Liver (tissue), 9 donors: Measurements from ENCODE around the gene ZP4. TPM values are rescaled to one million over a fixed set of nuclear protein-coding genes. Genes with fewer than 3 reads are reported as not detected.

ENCODE experiments used
- DNase-seq: peaks from one replicate; pipeline ENCODE4 v3.0.0-alpha.2; 2017; ENCODE audit warnings: low spot score
- H3K27ac ChIP-seq, 2 donors: one replicate each; pipeline ENCODE4 v1.7.0; 2013; ENCODE audit warnings: inconsistent platforms in 2 of 2, low read length in 2 of 2, control low read depth in 1 of 2, low read depth in 1 of 2, mild to moderate bottlenecking in 1 of 2
- H3K27me3 ChIP-seq, 4 donors: one replicate each; pipeline versions ENCODE4 v1.6.1 to v1.7.0; 2013; ENCODE audit warnings: low read length in 3 of 4, inconsistent platforms in 1 of 4, mild to moderate bottlenecking in 1 of 4, moderate library complexity in 1 of 4; ENCODE audit not compliant: control insufficient read depth in 4 of 4, insufficient read depth in 4 of 4
- H3K36me3 ChIP-seq, 4 donors: one replicate each; pipeline versions ENCODE4 v1.6.1 to v1.7.0; 2013; ENCODE audit warnings: low read length in 3 of 4, mild to moderate bottlenecking in 3 of 4, low read depth in 1 of 4, moderate library complexity in 1 of 4; ENCODE audit not compliant: control insufficient read depth in 4 of 4, insufficient read depth in 3 of 4
- H3K4me1 ChIP-seq, 4 donors: one replicate each; pipeline versions ENCODE4 v1.6.1 to v1.7.0; 2013; ENCODE audit warnings: low read length in 3 of 4, mild to moderate bottlenecking in 3 of 4, moderate library complexity in 1 of 4; ENCODE audit not compliant: control insufficient read depth in 4 of 4, insufficient read depth in 4 of 4
- H3K4me3 ChIP-seq, 3 donors: one replicate each; pipeline versions ENCODE4 v1.6.1 to v1.7.0; 2013; ENCODE audit warnings: low read length in 3 of 3, control low read depth in 1 of 3, low read depth in 1 of 3, mild to moderate bottlenecking in 1 of 3
- H3K9ac ChIP-seq, 2 donors: one replicate each; pipeline ENCODE4 v1.7.0; 2013; ENCODE audit warnings: low read length in 2 of 2, mild to moderate bottlenecking in 2 of 2, moderate library complexity in 2 of 2, control low read depth in 1 of 2, low read depth in 1 of 2
- H3K9me3 ChIP-seq, 4 donors: one replicate each; pipeline versions ENCODE4 v1.6.1 to v1.7.0; 2013; ENCODE audit warnings: low read length in 3 of 4; ENCODE audit not compliant: control insufficient read depth in 4 of 4
- EGR1 ChIP-seq, 2 donors: IDR thresholded peaks; 2 replicates each; pipeline ENCODE4 v1.6.1; 2016 to 2018; ENCODE audit warnings: antibody characterized with exemption in 2 of 2, low read depth in 2 of 2
- FOXA1 ChIP-seq: IDR thresholded peaks from 2 replicates; pipeline ENCODE4 v1.6.1; 2016; ENCODE audit warnings: antibody characterized with exemption
- GABPA ChIP-seq, 2 donors: IDR thresholded peaks in 1 of 2; conservative IDR thresholded peaks in 1 of 2; 2 replicates each; pipeline ENCODE4 v1.6.1; 2016; ENCODE audit warnings: antibody characterized with exemption in 2 of 2, mild to moderate bottlenecking in 1 of 2, moderate library complexity in 1 of 2
- HNF4A ChIP-seq, 2 donors: conservative IDR thresholded peaks; 2 replicates each; pipeline ENCODE4 v1.6.1; 2016; ENCODE audit warnings: antibody characterized with exemption in 2 of 2, mild to moderate bottlenecking in 2 of 2
- HNF4G ChIP-seq: IDR thresholded peaks from 2 replicates; pipeline ENCODE4 v1.6.1; 2016; ENCODE audit warnings: antibody characterized with exemption
- JUND ChIP-seq, 2 donors: IDR thresholded peaks; 2 replicates each; pipeline ENCODE4 v1.6.1; 2016; ENCODE audit warnings: antibody characterized with exemption in 2 of 2
- SP1 ChIP-seq: IDR thresholded peaks from 2 replicates; pipeline ENCODE4 v1.6.1; 2018; ENCODE audit warnings: antibody characterized with exemption, mild to moderate bottlenecking
- YY1 ChIP-seq: IDR thresholded peaks from 2 replicates; pipeline ENCODE4 v1.6.1; 2016; ENCODE audit warnings: antibody characterized with exemption, mild to moderate bottlenecking
- WGBS: extraction: QIAGEN DNeasy Blood & Tissue Kit; methylation state at CpG from one replicate; pipeline ENCODE4 v1.1.7; 2013; 5-methylcytosine and 5-hydroxymethylcytosine counted together
- polyA plus RNA-seq, 2 donors: library from polyadenylated mRNA; stranded (reverse) in 1 of 2; unstranded in 1 of 2; fragments of 200-250 nt in 1 of 2; fragments of >200 nt in 1 of 2; fragmentation: Nextera tagmentation in 1 of 2; extraction: Ambion mirVana in 1 of 2; gene quantifications; one replicate each; pipeline versions ENCODE4 v1.2.1 to v1.2.3, GENCODE V29; 2013 to 2015
- total RNA-seq, 2 donors: library from RNA; depleted of rRNA; stranded (reverse); fragments of >200 nt; gene quantifications; one replicate each; pipeline ENCODE4 v1.2.3, GENCODE V29; 2014
- TF ChIP-seq, protein P1 (sequence below): fragments of 150-350 bp; IDR thresholded peaks from 2 replicates; pipeline ENCODE4 v1.5.1; 2017; ENCODE audit warnings: improper control_type of control experiment, low read depth, low read length; ENCODE audit not compliant: missing input control
- TF ChIP-seq, protein P2 (sequence below): IDR thresholded peaks from 2 replicates; pipeline ENCODE4 v1.6.1; 2016; ENCODE audit warnings: antibody characterized with exemption, mild to moderate bottlenecking
- TF ChIP-seq, protein P3 (sequence below): IDR thresholded peaks from 2 replicates; pipeline ENCODE4 v1.6.1; 2016; ENCODE audit warnings: antibody characterized with exemption
- TF ChIP-seq, protein P4 (sequence below): IDR thresholded peaks from 2 replicates; pipeline ENCODE4 v1.6.1; 2016; ENCODE audit warnings: antibody characterized with exemption
- donor health status: healthy.
- donor health status: healthy.
- donor health status: healthy.
- donor health status: healthy.
- donor health status: healthy.

The ZP4 gene
- total and polyA plus RNA-seq, 4 donors = not detected

DNA sequence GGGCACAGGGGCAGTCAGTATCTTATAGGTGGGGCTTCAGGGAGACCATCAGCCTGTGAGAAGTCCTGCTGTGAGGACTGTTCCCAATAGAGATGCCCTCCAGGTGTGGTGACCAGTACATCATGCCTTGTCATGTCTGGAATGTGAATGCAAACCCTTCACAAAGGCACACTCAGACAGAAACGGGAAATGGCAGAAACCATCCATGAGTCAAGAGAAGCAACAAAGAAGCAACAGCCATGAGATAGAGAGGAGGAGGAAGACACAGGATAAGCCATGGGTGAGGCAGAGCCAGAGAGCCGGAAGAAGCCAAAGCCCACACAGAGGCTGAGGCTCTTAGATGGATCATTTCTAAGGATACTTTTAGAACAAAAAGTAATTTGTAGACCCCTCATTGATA lies 20.1 kb upstream of the ZP4 start (continued):
- TF ChIP-seq, protein P1, sequence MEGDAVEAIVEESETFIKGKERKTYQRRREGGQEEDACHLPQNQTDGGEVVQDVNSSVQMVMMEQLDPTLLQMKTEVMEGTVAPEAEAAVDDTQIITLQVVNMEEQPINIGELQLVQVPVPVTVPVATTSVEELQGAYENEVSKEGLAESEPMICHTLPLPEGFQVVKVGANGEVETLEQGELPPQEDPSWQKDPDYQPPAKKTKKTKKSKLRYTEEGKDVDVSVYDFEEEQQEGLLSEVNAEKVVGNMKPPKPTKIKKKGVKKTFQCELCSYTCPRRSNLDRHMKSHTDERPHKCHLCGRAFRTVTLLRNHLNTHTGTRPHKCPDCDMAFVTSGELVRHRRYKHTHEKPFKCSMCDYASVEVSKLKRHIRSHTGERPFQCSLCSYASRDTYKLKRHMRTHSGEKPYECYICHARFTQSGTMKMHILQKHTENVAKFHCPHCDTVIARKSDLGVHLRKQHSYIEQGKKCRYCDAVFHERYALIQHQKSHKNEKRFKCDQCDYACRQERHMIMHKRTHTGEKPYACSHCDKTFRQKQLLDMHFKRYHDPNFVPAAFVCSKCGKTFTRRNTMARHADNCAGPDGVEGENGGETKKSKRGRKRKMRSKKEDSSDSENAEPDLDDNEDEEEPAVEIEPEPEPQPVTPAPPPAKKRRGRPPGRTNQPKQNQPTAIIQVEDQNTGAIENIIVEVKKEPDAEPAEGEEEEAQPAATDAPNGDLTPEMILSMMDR = no peak
- TF ChIP-seq HNF4A (conservative IDR thresholded peaks at IDR 0.05) (no peak), HNF4G (no peak)

DNA sequence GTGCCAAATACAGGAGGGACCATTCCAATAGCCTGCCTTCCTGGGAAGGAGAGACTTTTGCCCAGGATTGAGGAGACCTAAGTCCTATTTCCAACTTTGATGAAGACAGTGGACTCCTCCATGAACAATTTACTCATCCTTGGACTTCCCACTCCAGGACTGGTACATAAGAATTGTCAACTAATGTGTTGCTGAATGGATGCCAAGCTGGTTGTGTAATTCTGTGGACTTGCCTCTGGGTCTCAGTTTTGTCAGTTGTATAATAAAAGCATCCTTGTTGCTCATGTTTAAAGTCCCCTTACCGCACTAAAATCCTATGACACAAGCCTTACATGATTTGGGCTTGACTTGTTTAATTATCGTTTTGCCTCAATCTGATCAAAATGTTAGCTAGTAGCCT lies 13.2 kb upstream of the ZP4 start:
- H3K9ac ChIP-seq = no peak overlapping the region
- no peaks in the 10 kb centered on the region for H3K36me3 ChIP-seq
- DNase-seq = no peak
- TF ChIP-seq JUND (IDR thresholded peaks at IDR 0.05) (no peak), YY1 (no peak), GABPA (IDR thresholded peaks at IDR 0.05 in 1 of 2, conservative IDR thresholded peaks at IDR 0.05 in 1 of 2) (no peak), SP1 (no peak), FOXA1 (no peak), EGR1 (IDR thresholded peaks at IDR 0.05; ENCODE audit: low read depth in 2 of 2) (no peak)
- TF ChIP-seq, protein P1 = no peak
- TF ChIP-seq, protein P2, sequence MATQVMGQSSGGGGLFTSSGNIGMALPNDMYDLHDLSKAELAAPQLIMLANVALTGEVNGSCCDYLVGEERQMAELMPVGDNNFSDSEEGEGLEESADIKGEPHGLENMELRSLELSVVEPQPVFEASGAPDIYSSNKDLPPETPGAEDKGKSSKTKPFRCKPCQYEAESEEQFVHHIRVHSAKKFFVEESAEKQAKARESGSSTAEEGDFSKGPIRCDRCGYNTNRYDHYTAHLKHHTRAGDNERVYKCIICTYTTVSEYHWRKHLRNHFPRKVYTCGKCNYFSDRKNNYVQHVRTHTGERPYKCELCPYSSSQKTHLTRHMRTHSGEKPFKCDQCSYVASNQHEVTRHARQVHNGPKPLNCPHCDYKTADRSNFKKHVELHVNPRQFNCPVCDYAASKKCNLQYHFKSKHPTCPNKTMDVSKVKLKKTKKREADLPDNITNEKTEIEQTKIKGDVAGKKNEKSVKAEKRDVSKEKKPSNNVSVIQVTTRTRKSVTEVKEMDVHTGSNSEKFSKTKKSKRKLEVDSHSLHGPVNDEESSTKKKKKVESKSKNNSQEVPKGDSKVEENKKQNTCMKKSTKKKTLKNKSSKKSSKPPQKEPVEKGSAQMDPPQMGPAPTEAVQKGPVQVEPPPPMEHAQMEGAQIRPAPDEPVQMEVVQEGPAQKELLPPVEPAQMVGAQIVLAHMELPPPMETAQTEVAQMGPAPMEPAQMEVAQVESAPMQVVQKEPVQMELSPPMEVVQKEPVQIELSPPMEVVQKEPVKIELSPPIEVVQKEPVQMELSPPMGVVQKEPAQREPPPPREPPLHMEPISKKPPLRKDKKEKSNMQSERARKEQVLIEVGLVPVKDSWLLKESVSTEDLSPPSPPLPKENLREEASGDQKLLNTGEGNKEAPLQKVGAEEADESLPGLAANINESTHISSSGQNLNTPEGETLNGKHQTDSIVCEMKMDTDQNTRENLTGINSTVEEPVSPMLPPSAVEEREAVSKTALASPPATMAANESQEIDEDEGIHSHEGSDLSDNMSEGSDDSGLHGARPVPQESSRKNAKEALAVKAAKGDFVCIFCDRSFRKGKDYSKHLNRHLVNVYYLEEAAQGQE = no peak
- TF ChIP-seq, protein P3, sequence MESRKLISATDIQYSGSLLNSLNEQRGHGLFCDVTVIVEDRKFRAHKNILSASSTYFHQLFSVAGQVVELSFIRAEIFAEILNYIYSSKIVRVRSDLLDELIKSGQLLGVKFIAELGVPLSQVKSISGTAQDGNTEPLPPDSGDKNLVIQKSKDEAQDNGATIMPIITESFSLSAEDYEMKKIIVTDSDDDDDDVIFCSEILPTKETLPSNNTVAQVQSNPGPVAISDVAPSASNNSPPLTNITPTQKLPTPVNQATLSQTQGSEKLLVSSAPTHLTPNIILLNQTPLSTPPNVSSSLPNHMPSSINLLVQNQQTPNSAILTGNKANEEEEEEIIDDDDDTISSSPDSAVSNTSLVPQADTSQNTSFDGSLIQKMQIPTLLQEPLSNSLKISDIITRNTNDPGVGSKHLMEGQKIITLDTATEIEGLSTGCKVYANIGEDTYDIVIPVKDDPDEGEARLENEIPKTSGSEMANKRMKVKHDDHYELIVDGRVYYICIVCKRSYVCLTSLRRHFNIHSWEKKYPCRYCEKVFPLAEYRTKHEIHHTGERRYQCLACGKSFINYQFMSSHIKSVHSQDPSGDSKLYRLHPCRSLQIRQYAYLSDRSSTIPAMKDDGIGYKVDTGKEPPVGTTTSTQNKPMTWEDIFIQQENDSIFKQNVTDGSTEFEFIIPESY = no peak
- TF ChIP-seq, protein P4, sequence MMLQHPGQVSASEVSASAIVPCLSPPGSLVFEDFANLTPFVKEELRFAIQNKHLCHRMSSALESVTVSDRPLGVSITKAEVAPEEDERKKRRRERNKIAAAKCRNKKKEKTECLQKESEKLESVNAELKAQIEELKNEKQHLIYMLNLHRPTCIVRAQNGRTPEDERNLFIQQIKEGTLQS = no peak
- no peak overlapping the region for H3K27ac ChIP-seq
- 93% methylated on average over 2 of the region's 2 CpGs for WGBS
- H3K4me1 ChIP-seq = no peaks in the 10 kb centered on the region
- H3K4me3 ChIP-seq = no peak overlapping the region
- no peaks in the 10 kb centered on the region for H3K27me3 ChIP-seq
- no peaks in the 10 kb centered on the region for H3K9me3 ChIP-seq
